ENCODE measurements around the gene APLF. TPM values are rescaled to one million over a fixed set of nuclear protein-coding genes. Genes with fewer than 3 reads are reported as not detected.

Gene APLF
- total RNA-seq, 1 donor from 2014 or later: 4.2 TPM

Other genes starting within 250 kb of the APLF start
- gene PPP3R1, start 215.1 kb upstream of the APLF start, total RNA-seq: 24.7 and 25.3 TPM in 2 replicates
- 40.0 and 48.6 TPM in 2 replicates for gene CNRIP1, start 147.6 kb upstream of the APLF start, total RNA-seq
- gene PLEK, start 102.3 kb upstream of the APLF start, total RNA-seq: 0.07 and 0.11 TPM in 2 replicates
- 0.20 and 0.39 TPM in 2 replicates for gene FBXO48, start 291 bp upstream of the APLF start, total RNA-seq
- gene PROKR1, start 176.0 kb downstream of the APLF start, total RNA-seq: not detected in 2 replicates